ENCODE results near the gene LTK. TPM values are rescaled to one million over a fixed set of nuclear protein-coding genes. Genes with fewer than 3 reads are reported as not detected.

Gene LTK
- total RNA-seq, 1 donor from 2014 or later, result not detected

DNA sequence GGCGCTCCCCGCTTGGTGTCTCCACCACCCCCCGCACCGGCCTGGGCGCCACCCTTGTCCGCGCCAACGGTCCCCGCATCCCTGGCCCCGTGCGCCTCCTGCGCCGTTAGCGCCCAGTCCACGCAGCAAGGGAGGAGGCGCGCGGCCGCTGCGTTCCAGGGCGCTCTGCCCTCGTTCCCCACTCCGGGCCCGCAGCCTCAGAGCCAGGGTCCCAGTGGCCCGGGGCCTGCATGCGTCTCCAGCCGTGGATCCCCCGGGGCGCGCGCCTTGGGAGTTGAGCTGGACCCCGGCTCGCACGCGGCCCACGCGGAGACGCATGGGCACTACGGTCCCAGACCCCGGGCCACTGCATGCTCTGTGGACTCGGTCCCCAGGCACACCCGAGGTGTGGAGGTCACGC lies 27.3 kb downstream of the LTK start:
- TF ChIP-seq CTCF (IDR thresholded peaks at IDR 0.05; ENCODE audit: insufficient read depth, low read length, severe bottlenecking), result no peak
- H3K4me3 ChIP-seq (ENCODE audit: low read depth, low read length), result no peak overlapping the region
- DNase-seq (ENCODE audit: low read depth), result no peak
- no peaks in the 10 kb centered on the region for H3K36me3 ChIP-seq (ENCODE audit: control insufficient read depth, insufficient read depth, low read length)
- no peak for FAIRE-seq
- no peaks in the 10 kb centered on the region for H3K27me3 ChIP-seq (ENCODE audit: control insufficient read depth, insufficient read depth, low read length)

- Histone ChIP-seq H3K27me3 (ENCODE audit: control insufficient read depth, insufficient read depth, low read length) (no peaks in the 10 kb centered on the region), H3K4me3 (ENCODE audit: low read depth, low read length) (no peak overlapping the region), H3K36me3 (ENCODE audit: control insufficient read depth, insufficient read depth, low read length) (peaks cover 3% of the 10 kb centered on the region)
- DNase-seq (ENCODE audit: low read depth) (no peak), FAIRE-seq (no peak)
- TF ChIP-seq CTCF (IDR thresholded peaks at IDR 0.05; ENCODE audit: insufficient read depth, low read length, severe bottlenecking), result no peak
Observed at GRCh38 chr15:41484937-41485625, 28.5 kb downstream of the LTK start.

DNA sequence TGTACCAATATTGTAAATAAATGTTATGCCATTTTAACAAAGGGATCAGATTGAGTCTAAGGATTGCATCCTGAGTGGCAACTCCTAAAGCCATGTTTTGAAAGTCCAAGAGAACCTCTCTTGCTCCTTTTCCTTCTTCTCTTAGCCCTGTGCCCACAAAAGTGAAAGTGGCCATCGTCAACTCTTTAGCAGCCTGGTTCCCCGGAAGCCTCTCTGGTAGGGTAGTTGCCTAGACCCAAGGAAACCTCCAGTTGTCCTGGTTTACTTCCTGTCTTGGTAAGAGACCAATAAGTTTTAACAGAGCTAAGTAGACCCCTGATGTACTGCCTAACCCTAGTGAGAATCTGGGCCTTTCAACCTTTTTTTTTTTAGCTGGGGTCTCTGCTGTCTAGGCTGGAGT lies 30.1 kb downstream of the LTK start:
- no peak for DNase-seq (ENCODE audit: low read depth)
- no peak for TF ChIP-seq CTCF (IDR thresholded peaks at IDR 0.05; ENCODE audit: insufficient read depth, low read length, severe bottlenecking)
- Histone ChIP-seq H3K27me3 (ENCODE audit: control insufficient read depth, insufficient read depth, low read length) (no peaks in the 10 kb centered on the region), H3K36me3 (ENCODE audit: control insufficient read depth, insufficient read depth, low read length) (peaks cover 9% of the 10 kb centered on the region), H3K4me3 (ENCODE audit: low read depth, low read length) (no peak overlapping the region)
- no peak for FAIRE-seq

- TF ChIP-seq CTCF (IDR thresholded peaks at IDR 0.05; ENCODE audit: insufficient read depth, low read length, severe bottlenecking), result no peak
- peaks cover 9% of the 10 kb centered on the region for H3K36me3 ChIP-seq (ENCODE audit: control insufficient read depth, insufficient read depth, low read length)
- DNase-seq (ENCODE audit: low read depth) (no peak), FAIRE-seq (peak; percentile 76)
- no peak overlapping the region for H3K4me3 ChIP-seq (ENCODE audit: low read depth, low read length)
- H3K27me3 ChIP-seq (ENCODE audit: control insufficient read depth, insufficient read depth, low read length), result no peaks in the 10 kb centered on the region
Observed at GRCh38 chr15:41483115-41483514, 30.5 kb downstream of the LTK start.

DNA sequence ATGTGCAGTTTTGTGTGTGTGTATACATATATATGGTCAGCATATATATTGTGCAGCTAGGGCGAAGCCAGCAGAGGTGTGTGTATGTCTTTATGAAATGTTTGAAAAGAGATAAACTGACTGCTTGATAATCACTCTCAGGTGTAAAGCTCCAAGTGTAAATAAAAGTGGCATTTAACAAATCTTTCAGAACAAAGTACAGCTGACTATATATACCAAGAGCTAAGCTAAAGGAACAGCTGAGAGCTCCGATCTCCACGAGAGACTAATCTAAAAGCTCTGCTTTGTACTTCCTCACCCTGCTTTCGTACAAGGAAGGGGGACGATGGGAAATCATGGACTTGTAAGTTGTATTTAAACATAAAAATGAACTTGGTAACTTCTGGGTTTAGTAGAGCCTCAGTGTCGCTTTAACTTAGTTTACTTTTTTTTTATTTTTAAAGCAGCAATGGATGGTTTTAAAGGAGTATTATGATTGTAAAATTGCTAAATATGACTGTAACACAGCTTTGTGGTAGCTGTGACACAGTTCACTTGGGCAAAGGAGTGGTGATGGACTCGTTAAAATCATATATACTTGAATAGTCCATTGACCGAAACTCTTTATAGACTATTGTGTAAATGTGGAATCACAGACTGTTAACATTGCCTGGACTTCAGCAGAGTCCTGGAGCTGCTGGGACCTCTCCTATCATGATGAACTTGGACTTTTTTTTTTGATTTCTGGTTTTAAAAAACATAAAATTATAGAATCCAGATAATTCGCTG lies 31.3 kb downstream of the LTK start:
- DNase-seq (ENCODE audit: low read depth), result no peak
- Histone ChIP-seq H3K4me3 (ENCODE audit: low read depth, low read length) (no peak overlapping the region), H3K36me3 (ENCODE audit: control insufficient read depth, insufficient read depth, low read length) (peaks cover 9% of the 10 kb centered on the region), H3K27me3 (ENCODE audit: control insufficient read depth, insufficient read depth, low read length) (no peaks in the 10 kb centered on the region)
- no peak for FAIRE-seq
- TF ChIP-seq CTCF (IDR thresholded peaks at IDR 0.05; ENCODE audit: insufficient read depth, low read length, severe bottlenecking), result no peak
